Stimulated activated CD8-positive, alpha-beta memory T cell treated with anti-CD3 and anti-CD28 coated beads, Interleukin-4, amount 100 ng/mL, for 24 hours (primary cell): Measurements from ENCODE around the gene MACROD1.
"Not testable (repeated sequence)": the region's sequence is repeated elsewhere in the genome, so short reads cannot be mapped to it uniquely, and the experiment has no call there.

ENCODE experiments used
- DNase-seq: peaks from one replicate; pipeline ENCODE4 v3.0.0-alpha.2; 2020; ENCODE audit warnings: low read depth

MACROD1 gene

DNA sequence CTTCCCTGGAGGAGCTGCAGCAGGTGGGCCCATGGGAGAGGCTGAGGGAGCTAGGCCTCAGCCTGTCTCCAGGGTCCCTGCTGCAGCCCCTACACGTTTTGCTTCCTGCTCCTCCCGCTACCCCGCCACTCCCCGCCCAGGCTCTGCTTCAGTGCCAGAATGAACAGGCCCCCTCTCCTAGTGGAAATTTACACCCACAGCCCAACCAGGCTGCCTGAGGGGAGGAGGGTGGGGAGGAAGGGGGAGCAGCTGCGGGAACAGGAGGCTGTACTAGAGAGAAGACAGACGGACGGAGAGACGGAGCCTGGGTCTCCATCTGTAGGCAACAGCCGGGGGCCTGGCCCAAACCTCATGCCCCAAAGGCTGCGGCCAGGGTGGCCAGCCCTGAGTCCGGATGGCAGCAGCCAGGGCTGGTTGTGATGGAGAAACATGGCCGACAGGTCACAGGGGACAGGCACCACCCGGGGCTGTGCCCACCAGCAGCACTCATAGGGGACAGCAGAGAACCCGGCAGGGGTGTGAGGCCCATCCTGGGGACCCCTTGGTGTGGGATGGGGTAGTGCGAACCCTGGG, 109.6 kb downstream of the MACROD1 start:
- no peak for DNase-seq

DNA sequence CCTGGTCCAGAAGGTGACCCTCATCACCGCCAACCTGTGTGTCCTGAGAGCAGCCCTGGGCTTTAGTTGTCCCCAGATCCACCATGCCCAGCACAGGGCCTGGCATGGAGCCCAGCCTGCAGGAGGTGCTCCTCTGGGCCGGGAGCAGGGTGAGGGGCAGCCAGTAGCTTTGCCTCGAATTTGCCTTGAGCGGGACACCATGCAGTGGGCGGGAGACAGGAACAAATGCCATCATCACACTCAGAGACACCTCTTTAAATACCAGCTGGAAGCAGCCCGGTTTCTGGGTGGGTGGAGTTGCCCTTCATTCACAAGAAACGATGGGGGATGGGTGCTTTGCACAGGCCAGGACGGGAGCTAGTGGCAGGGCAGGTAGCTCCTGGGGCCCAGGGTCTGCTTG, 110.8 kb downstream of the MACROD1 start:
- no peak for DNase-seq

DNA sequence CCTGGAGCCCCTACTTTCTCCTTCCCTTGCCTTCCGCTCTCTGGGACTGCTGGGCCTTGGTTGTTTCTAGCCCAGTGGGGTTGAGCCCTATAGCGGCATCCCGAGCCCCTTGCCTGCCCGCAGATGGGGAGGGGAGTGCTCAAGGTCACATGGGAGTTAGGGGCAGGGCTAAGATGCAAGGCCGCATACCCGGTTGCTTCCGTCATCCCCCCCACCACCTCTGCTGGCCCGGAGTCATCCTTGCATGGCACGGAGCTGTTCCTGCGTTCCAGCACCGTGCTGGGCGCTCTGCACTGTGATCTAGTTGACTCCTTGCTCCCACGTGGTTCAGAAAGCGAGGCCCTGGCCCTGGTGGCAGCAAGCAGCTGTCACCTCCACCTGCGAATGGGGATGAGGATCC, 112.2 kb downstream of the MACROD1 start:
- DNase-seq: no peak

DNA sequence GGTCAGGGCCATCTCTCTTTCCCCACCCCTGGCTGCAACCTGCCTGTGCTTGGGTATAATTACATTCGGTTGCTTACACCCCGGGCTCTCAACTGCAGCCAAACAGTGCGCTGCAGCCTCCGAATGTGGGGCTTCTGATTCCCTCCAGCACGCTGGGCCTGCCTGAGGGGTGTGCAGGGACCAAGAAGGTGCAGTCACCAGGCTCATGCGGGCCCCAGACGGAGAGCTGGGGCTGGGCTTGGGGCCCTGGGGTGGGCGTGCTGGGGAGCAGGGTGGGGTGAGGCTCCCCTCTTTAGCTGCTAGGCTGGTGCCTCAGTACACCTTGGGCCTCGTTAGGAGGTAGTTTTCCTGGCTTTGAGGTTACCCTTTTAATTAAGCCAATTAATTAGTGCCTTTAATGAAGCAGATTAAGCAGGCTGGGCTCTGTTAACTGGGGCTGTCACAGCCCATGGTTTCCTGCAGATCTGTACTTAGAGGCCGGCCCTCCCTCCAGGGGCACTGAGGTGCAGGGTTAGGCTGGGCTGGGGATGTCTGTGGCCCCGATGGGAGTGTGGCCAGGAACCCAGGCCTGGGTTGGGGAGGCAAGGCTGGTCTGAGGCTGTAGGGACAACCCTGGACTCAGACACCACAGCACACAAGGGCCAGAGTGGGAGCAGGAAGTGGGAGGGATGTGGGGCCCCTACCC, 112.8 kb downstream of the MACROD1 start:
- no peak for DNase-seq

DNA sequence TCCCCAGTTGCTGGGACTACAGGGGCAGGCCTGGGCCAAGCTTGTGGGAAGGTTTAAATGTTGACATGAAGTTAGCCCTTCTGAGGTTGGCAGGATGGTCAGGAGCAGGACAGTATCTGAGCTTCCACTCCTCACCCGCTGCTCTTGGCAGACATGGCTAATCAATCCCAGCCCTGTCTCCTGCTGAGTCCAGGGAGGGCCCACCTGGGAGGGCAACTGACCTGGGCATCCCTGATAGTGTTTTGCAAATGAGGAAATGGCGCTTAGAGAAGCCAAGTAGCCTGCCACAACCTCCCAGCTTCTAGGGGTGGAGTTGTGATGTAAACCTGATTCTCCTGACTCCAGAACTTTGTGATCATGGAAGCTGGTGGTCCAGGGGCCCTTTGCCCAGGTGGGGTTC, 113.5 kb downstream of the MACROD1 start:
- DNase-seq: no peak

DNA sequence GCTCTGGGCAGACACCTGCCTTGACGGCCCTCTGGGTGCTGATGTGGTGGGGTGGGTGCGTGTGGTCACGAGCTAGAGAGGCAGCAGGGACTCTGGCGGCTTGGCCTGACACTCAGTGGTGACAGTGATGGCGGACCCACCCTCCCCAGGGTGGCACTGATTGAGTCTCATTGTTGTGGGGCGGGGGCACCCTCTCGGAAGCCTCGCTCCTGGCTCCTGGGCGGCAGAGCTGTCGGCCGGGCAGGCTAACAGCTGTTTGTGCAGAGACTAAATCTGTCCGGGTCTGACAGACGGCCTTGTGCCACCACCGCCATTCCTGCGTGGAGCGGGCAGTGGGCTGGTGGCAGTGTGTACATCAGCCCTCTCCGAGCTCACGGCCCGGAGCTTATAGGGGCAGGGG, 114.6 kb downstream of the MACROD1 start:
- no peak for DNase-seq

DNA sequence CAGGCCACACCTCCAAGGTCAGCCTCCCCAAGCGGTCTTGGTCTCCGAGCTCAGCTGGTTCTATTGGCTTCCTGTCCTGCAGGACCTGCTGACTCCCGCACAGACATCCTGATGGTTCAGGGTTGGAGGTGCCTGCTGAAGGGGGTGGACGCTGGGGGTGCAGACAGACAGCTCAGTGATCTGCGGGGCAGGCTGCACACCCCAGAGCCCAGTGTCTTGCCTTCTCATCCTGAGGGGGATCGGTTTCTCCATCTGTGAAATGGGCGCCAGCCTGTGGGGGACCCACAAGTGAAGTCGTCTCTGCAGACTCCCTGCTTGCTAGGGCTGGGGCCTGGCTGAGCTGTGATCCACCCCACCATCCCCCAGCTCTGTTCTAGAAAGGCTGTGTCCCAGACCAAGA, 116.4 kb downstream of the MACROD1 start:
- DNase-seq: no peak

DNA sequence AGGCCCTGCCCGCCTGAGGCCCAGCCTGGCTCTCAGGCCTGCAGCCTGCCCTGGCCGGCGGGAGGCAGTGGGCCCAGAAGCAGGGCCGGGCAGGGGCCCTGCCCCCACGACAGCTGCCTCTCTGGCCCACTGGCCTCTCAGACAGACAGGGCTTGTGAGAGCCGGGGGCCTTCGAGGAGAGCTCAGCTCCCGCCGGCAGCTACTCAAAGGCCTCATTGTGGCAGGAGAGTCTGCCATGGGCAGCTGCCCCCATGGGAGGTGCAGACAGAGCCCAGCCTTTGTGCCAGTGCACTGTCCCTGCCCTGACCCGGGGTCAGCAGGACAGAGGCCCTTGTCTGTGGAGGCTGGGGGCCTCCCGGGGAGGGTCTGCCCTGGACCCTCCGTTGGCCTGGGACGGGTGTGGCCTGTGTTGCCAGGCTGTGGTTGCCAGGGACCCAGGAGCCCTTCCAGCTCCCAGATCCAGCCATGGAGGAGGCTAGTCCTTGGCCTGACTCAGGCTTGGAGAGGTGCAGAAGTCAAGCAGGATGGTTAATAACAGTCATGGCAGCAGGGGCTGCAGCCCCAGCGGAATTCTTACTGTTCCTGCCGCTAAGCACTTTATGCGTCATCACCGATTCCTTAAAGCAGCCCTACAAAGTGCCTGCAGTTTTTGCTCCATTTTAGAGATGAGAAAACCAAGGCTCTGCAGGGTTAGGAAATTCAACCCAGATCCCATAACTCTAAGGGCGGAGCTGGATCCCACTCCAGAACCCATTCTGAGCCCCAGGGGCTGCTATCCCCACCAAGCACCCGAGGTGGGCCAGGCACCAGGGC, 117.7 kb downstream of the MACROD1 start:
- no peak for DNase-seq

DNA sequence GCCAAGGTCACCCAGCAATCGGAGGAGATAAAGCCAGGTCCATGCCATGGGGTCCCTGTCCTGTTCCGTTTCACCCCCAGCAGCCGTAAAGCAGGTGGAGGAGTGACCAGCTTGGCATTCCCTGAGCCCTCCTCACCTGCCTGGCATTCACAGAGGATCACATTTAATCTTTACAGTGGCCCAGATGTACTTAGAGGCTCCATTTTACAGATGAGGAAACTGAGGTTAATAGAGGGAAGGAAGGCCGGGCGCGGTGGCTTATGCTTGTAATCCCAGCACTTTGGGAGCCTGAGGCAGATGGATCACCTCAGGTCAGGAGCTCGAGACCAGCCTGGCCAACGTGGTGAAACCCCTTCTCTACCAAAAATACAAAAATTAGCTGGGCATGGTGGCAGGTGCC, 118.5 kb downstream of the MACROD1 start:
- not testable (repeated sequence) for DNase-seq

DNA sequence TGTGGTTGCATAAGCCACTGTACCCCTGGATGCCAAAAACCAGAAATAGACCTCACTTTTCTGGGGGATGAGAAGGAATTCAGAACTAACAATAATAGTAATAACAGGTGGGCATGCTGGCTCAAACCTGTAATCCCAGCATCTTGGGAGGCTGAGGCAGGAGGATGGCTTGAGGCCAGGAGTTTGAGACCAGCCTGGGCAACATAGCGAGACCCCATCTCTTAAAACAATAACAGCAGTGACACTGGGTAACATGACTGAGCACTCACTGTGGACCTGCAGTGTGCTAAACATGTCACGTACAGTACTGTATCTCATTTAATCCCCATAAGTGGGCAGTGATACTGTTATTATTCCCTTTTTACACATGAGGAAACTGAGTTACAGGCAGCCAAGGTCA, 120.2 kb downstream of the MACROD1 start:
- DNase-seq: no peak

DNA sequence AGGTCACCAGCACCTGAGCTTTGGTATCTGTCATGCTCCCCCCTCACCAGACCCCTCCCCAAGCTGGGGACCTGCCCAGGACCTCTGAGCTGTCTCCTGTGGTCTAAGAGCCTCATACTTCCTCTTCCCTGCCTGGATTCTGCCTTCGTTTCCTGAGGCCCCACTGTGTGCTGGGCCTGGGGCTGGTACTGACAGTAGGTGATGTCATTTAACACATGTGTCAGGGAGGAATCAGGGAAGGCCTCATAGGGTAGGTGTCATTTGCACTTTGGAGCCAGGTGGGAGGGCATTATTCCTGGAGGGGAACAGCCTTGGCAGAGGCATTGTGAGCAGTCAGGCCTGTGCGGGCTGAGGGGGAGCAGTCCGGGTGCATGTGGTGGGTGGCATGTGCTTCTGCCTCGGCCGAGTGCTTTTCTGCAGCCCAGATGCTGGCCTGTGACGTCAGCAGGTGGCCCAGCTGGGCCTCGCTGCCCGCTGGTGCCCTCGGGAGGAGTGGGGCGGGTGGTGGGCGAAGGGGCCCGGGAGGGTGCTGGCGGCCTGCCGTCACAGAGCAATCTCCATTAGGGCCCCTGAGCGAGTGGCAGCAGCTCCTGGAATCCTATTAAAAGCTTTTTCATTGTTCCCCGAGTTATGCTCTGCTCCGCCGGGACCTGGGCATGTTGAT, 121.1 kb downstream of the MACROD1 start:
- no peak for DNase-seq

DNA sequence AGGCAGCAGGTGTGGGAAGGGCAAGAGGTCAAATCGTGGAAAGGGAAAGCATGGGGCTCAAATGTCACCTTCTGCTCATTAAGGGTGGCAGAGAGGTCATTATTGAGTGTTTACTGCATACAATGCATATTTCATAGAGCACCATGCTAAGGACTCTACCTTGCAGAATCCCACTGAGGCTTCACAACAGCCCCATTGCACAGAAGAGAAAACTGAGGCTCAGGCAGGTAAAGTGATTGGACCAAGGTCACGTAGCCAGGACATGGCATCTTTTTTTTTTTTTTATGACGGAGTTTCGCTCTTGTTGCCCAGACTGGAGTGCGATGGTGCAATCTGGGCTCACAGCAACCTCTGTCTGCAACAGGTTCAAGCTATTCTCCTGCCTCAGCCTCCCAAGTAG, 122.4 kb downstream of the MACROD1 start:
- DNase-seq: no peak

DNA sequence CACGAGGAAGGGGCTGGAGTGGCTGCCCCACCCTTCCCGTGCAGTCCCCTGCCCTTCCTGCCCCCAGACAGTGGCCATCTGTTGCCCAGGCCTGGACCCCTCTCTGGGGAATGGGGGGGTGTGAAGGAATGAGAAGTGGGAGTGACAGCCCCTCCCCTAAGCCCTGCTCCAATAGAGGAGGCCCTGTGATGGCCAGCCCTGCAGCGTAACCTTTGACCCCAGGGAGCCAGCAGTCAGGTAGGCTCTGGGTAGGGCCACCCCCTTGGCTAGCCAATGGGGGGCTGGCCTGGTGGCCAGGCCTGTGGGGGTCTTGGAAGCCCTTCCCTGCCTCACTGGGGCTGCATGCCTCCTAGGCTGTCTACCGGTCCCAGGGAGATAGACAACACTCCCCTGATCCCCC, 123.6 kb downstream of the MACROD1 start:
- DNase-seq: no peak

DNA sequence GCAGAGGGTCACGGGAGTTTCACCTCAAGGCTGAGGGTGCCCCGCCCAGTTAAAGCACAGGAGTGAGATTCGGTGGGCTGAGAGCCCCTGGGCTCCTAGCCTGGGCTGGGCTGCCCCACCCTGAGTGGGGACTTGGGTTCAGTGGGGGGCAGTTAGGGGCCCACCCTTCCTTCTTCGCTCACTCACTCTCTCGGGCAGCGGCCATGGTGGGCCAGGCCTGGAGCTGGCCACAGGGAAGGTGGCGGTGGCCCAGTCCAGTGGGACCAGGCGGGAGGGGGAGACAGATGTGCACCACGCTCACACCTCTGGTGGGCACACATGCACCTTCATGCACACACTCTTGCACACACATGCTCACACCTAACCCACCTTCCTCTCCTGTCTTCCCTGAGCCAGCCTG, 124.1 kb downstream of the MACROD1 start:
- DNase-seq: no peak

DNA sequence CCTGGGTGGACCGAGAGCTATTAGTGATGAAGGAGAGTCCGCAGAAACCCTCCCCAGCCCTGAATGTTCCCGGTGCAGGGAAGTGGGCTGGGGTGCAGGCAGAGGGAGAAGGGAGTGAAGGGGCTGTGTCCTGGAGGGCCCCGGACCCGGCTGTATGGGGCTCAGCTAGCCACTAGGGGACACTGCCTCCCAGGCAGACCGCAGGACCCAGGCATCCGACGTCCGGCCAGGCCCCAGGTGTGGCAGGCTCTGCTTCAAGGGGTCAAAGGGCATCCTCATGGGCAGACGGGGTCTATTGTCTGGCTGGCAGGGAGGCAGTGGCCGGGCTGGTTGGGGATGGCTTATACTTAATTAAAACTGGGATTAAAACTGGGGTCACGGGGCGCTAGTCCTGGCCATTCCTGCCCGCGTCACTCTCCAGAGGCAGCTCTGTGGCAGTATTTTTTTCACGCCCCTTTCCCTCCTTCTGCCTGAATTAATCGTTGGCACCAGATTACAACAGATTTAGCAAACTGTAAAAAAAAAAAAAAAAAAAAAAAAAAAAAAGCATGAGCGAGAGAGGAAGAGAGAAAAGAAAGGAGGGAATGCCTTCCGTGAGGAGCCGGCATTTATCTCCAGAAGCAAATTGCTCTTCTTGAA, 125.1 kb downstream of the MACROD1 start:
- DNase-seq: no peak

DNA sequence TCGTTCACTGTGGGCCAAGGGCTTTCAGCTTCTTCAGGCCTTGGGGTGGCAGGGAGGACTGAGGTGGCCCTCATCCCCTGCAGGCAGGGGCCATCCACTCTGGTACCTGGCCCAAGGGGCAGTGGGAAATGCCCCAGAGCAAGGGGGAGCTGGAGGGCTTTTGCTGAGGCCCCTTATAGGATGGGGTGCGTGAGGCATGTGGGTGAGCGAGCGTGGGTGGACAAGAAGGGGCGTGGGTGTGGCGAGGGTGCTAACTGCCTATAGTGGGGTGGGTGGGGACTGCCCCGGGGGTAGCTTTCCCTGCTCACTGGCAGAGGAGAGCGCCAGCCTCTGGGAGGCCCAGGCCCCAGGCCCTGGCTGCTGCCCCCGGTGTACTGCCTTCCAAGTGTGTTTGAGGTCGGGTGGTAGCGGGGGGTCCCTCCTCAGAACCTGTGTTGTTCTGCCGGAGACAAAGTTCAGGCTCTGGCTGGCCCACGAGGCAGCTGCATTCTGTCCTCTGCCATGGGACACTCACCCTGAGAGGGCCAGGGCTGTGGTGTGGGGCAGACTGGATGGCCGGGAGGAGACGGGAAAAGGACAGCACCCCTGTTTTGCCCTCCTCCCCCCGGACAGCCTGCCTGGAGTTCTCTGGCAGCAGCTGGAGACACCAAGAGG, 126.8 kb downstream of the MACROD1 start:
- DNase-seq: no peak

DNA sequence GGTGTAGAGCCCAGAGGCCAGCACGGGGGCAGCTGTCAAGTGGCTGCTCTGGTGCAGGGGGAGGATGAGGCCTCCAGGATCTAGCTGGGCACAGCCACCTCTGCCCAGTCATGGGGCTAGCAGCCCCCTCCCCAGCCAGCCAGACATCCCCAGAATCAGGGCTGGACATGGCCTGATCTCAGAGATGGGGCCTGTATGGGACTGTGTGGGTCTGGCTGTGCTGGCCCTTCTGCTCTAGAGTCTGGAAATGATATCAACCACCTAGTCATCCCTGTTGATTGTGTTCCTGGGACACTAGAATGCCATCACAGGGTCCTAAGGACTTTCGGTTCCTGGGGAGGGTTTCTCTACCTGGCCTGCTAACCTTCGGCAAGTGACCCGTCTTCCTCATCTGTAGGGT, 127.4 kb downstream of the MACROD1 start:
- DNase-seq: no peak

DNA sequence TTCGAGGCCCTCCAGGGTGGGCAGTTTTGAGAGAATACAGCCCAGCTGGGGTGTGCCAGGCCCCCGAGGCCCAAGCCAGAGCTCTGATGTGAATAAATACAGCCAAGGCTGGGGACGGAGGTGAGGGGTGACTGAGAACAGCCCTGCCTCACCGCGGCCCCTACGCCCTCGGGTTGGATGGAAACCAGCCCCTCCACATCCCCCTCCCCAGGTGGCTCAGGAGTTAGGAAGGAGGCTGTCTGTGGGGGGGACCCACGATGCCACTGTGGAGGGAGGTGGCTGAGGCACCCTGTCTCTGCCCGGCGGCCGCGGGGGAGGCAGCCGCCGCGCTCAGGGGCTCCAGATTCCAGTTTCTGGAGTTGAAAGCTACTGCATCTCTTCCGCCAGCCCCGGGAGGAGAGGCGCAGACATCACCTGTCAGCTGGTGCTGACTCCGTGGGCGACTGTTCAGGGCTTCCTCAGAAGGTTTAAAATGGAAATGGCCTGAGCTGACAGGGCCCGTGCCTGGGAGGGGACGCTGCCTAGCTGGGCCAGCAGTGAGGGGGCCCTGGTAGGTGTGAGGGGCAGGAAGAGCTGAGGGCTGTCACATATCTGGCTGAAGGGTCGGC, 128.8 kb downstream of the MACROD1 start:
- DNase-seq: no peak

DNA sequence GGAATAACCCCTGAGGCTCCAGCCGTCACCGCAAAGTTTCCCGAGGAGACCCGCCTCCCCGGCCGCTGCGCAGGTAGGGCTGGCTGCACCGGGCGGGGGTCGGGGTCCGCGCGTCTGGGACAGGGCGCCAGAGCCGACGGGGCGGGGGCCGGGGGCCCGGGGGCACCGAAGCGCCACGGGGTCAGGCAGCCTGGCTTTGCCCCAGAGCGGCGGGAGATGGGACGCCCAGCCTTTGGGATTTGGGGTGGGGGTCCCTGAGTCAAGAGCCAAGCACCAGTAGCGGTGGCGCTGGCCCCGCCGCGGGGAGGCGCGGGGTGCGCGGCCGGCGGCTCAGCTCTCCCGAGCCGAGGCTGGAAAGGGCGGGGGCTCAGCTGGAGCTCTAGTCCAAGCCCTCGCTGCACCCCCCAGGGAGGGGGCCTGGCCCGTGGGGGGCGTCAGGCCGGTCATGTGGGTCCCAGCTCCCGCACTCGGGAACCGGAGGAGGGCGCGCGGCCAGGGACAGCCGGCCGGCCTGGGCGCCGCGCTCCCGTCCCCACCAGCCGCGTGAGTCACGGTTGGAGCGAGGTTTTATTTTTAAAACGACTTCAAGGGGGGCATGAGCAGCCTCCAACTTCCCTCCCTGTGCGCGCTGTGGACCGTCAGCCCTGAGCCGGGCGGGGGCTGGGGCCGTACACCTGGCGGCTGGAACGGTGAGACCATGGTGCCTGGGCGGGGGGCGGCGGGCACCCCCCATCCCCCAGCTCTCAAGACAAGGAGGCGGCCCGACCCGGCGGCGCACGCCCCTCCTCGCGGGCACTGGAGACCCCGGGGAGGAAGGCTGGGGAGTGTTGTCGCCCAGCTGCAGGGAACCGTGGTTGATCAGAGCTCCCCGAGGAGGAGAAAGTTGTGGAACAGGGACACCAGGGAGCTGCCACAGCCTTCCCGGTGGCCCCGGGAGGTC, 129.6 kb downstream of the MACROD1 start:
- no peak for DNase-seq

DNA sequence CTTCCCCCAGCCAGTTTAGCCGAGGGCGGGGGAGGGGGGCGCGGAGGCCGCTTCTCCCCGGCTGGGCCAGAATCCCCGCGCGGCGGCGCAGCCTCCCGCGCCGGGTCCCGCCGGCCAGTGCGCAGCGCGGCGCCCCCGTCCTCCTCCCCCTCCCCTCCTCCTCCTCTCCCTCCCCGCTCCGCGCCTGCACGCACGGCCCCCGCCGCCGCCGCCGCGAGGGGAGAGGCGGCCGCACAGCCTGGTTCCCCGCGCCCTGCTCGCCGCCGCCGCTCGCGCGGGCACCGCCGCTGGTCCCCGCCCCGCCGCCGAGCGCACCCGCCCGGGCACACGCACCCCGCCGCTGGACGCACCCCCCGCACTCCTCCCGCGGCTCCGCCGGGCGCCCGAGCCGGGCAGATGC, 130.3 kb downstream of the MACROD1 start, which contains the start of gene FLRT1:
Gene FLRT1, plus strand, starts transcription at position 356 of the 400 bp plus-strand sequence. CDS start 80,337 bp downstream, outside the sequence.
- DNase-seq: no peak
